Measurements from ENCODE around the gene DCC.

Gene DCC

DNA sequence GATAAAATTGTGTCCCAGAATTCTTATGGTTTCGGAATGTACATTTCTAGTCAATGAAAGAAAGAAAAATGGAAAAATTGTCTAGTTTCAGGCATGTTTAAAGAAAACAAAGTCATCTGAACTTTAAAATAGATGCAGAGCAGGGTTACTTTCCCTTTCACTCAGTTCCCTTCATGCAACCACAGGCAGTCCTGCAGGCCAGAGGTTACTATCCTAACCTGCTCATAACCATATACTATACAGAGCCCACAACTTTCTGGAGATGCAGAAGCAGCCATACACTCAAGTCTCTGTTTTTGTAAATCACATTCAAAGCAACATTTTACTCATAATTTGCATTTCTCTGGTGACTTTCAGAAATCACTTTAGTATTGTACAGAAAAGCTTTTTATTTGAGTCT, 1194.2 kb downstream of the DCC start:
- no peak for DNase-seq (ENCODE audit: low read depth)
- TF ChIP-seq, protein P1, sequence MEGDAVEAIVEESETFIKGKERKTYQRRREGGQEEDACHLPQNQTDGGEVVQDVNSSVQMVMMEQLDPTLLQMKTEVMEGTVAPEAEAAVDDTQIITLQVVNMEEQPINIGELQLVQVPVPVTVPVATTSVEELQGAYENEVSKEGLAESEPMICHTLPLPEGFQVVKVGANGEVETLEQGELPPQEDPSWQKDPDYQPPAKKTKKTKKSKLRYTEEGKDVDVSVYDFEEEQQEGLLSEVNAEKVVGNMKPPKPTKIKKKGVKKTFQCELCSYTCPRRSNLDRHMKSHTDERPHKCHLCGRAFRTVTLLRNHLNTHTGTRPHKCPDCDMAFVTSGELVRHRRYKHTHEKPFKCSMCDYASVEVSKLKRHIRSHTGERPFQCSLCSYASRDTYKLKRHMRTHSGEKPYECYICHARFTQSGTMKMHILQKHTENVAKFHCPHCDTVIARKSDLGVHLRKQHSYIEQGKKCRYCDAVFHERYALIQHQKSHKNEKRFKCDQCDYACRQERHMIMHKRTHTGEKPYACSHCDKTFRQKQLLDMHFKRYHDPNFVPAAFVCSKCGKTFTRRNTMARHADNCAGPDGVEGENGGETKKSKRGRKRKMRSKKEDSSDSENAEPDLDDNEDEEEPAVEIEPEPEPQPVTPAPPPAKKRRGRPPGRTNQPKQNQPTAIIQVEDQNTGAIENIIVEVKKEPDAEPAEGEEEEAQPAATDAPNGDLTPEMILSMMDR (IDR thresholded peaks at IDR 0.05; ENCODE audit: control insufficient read depth, insufficient read depth, low read depth, low read length, missing control alignments) = no peak
- no peak overlapping the region for H3K4me3 ChIP-seq (ENCODE audit: control insufficient read depth, low read depth, low read length)

DNA sequence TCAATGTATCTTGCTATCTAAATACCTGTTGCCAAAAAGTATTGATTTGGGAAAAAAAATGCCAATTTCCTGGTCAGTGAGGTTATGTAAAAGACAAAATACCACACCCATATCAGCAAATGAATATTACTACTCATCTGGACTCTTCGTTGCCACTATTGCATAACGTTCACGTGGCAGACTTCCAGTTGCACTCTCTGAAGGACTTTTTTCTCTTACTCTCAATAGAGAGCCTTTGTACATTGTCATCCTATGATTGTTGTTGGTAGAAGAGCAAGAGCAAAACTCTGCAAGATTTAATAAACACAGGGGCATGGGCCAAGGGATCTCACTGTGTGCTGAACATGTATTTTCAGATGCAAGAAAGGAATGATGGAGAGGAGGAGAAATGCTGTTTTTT, 1194.7 kb downstream of the DCC start:
- TF ChIP-seq, protein P1 (IDR thresholded peaks at IDR 0.05; ENCODE audit: control insufficient read depth, insufficient read depth, low read depth, low read length, missing control alignments) = no peak
- H3K4me3 ChIP-seq (ENCODE audit: control insufficient read depth, low read depth, low read length) = no peak overlapping the region
- DNase-seq (ENCODE audit: low read depth) = no peak

GRCh38 chr18:53536908-53537307, 1196.9 kb downstream of the DCC start:
- TF ChIP-seq, protein P1 (IDR thresholded peaks at IDR 0.05; ENCODE audit: control insufficient read depth, insufficient read depth, low read depth, low read length, missing control alignments) = no peak
- no peak for DNase-seq (ENCODE audit: low read depth)
- no peak overlapping the region for H3K4me3 ChIP-seq (ENCODE audit: control insufficient read depth, low read depth, low read length)

GRCh38 chr18:53541924-53542323, 1201.9 kb downstream of the DCC start:
- DNase-seq (ENCODE audit: low read depth) = no peak
- TF ChIP-seq, protein P1 (IDR thresholded peaks at IDR 0.05; ENCODE audit: control insufficient read depth, insufficient read depth, low read depth, low read length, missing control alignments) = no peak
- H3K4me3 ChIP-seq (ENCODE audit: control insufficient read depth, low read depth, low read length) = no peak overlapping the region

DNA sequence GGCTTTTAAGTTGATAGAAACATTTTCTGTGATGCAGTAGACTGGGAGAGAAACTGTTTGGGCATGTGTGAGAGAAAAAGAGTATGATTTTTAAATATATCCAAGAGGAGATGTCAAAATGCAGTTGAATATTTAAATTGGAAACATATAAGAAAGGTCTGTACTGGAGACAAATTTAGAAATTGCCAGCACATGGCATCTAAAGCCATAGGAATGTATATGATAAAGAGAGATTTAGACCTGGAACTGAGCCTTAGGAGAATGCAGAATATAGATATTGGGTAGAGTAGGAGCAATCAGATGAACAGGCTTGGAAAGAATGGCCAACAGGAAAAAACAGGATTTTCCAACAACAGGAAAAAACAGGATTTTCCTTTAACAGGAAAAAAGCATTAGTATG, 1203.7 kb downstream of the DCC start:
- TF ChIP-seq, protein P1 (IDR thresholded peaks at IDR 0.05; ENCODE audit: control insufficient read depth, insufficient read depth, low read depth, low read length, missing control alignments) = no peak
- H3K4me3 ChIP-seq (ENCODE audit: control insufficient read depth, low read depth, low read length) = no peak overlapping the region
- DNase-seq (ENCODE audit: low read depth) = no peak

- DNase-seq (ENCODE audit: low read depth) = no peak
- H3K4me3 ChIP-seq (ENCODE audit: control insufficient read depth, low read depth, low read length) = no peak overlapping the region
- TF ChIP-seq, protein P1 (IDR thresholded peaks at IDR 0.05; ENCODE audit: control insufficient read depth, insufficient read depth, low read depth, low read length, missing control alignments) = no peak
Observed at GRCh38 chr18:53544917-53545316, 1204.9 kb downstream of the DCC start.

DNA sequence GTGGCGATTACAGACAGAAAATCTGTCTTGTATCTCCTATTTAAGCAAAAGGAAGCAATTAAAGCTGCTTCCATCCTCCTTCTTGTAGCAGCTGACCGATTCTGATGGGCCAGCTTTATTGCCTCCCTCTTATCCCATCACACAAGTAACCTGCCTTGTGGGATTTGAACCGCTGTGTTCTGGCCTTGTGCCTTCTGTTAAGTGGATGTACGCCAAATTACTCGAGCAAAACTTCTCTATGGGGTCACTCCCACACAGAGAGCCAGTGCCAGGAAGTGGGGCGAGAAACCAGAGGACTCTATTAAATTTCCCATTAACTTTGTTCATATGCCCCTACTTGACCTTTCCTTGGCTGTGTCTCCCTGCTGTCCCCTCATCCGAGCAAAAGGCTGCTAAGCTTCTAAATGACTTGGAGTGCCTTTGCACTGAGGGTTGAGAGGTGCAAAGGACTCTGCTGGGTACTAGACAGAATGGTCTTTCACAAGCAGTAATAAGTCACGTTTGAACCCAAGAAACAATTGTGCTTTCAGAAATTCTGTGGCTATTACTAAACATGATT, 1212.0 kb downstream of the DCC start:
- TF ChIP-seq, protein P1 (IDR thresholded peaks at IDR 0.05; ENCODE audit: control insufficient read depth, insufficient read depth, low read depth, low read length, missing control alignments) = no peak
- DNase-seq (ENCODE audit: low read depth) = no peak

More for the DNA sequence above, 1212.0 kb downstream of the DCC start:
- no peak overlapping the region for H3K4me3 ChIP-seq (ENCODE audit: control insufficient read depth, low read depth, low read length)
